CD14-positive monocyte (primary cell): ENCODE measurements around the gene RPL18A. TPM values are rescaled to one million over a fixed set of nuclear protein-coding genes. Genes with fewer than 3 reads are reported as not detected.
A peak's percentile ranks its signal among the peaks of the same experiment; 100 is the strongest.

Experiments used
- DNase-seq, 3 donors: peaks; one replicate each; pipeline ENCODE4 v3.0.0-alpha.2; 2011 to 2022
- H2AFZ ChIP-seq: 2 replicates; pipeline ENCODE4 v1.6.0; 2012; ENCODE audit warnings: mild to moderate bottlenecking, low read depth, low read length, inconsistent platforms; ENCODE audit not compliant: insufficient read depth, poor library complexity, severe bottlenecking
- H3K27ac ChIP-seq, 2 donors: 1 replicate in 1 of 2; 2 replicates in 1 of 2; pipeline ENCODE4 v1.5.1; 2012 to 2013; ENCODE audit warnings: low read length in 2 of 2, control low read depth in 1 of 2, inconsistent platforms in 1 of 2, low read depth in 1 of 2, mild to moderate bottlenecking in 1 of 2
- H3K27me3 ChIP-seq, 2 donors: one replicate each; pipeline versions ENCODE4 v1.6.0 to v1.6.1; 2011 to 2013; ENCODE audit warnings: low read length in 2 of 2; ENCODE audit not compliant: control insufficient read depth in 2 of 2, insufficient read depth in 2 of 2
- H3K36me3 ChIP-seq, 2 donors: replicated peaks in 1 of 2; 1 replicate in 1 of 2; 2 replicates in 1 of 2; pipeline versions ENCODE4 v1.5.1 to v1.6.1; 2012 to 2013; ENCODE audit warnings: low read length in 2 of 2, control low read depth in 1 of 2, inconsistent platforms in 1 of 2, mild to moderate bottlenecking in 1 of 2; ENCODE audit not compliant: insufficient read depth in 2 of 2, control insufficient read depth in 1 of 2
- H3K4me1 ChIP-seq, 2 donors: 1 replicate in 1 of 2; 2 replicates in 1 of 2; pipeline versions ENCODE4 v1.5.1 to v1.6.1; 2012 to 2013; ENCODE audit warnings: low read length in 2 of 2, control low read depth in 1 of 2, inconsistent platforms in 1 of 2, mild to moderate bottlenecking in 1 of 2, moderate library complexity in 1 of 2; ENCODE audit not compliant: insufficient read depth in 2 of 2, control insufficient read depth in 1 of 2
- H3K4me2 ChIP-seq: replicated peaks from 2 replicates; pipeline ENCODE3; 2012; ENCODE audit warnings: low read length, moderate library complexity, mild to moderate bottlenecking; ENCODE audit not compliant: poor library complexity, severe bottlenecking; ENCODE audit errors: extremely low read depth
- H3K4me3 ChIP-seq, 3 experiments: fragments of 200-600 bp in 1 of 3; sonication (generic) in 1 of 3; replicated peaks in 1 of 3; 1 replicate in 2 of 3; 2 replicates in 1 of 3; pipeline ENCODE4 v1.5.1; 2011 to 2013; ENCODE audit warnings: low read length in 3 of 3, mild to moderate bottlenecking in 3 of 3, control low read depth in 2 of 3, low read depth in 2 of 3, inconsistent platforms in 1 of 3, moderate library complexity in 1 of 3
- H3K79me2 ChIP-seq: 2 replicates; pipeline ENCODE4 v1.6.0; 2012; ENCODE audit warnings: mild to moderate bottlenecking, control low read depth, inconsistent platforms, low read length, moderate library complexity; ENCODE audit not compliant: insufficient read depth
- H3K9ac ChIP-seq: 2 replicates; pipeline ENCODE4 v1.6.0; 2017; ENCODE audit warnings: low read length, mild to moderate bottlenecking; ENCODE audit not compliant: insufficient read depth, poor library complexity, severe bottlenecking
- H3K9me3 ChIP-seq, 2 donors: replicated peaks in 1 of 2; 1 replicate in 1 of 2; 2 replicates in 1 of 2; pipeline versions ENCODE4 v1.5.1 to v1.6.1; 2012 to 2013; ENCODE audit warnings: low read length in 2 of 2, control low read depth in 1 of 2; ENCODE audit not compliant: control insufficient read depth in 1 of 2, insufficient read depth in 1 of 2
- H4K20me1 ChIP-seq: 2 replicates; pipeline ENCODE4 v1.6.0; 2012; ENCODE audit warnings: mild to moderate bottlenecking, low read length, control low read depth, moderate library complexity; ENCODE audit not compliant: insufficient read depth
- H3K27ac Mint-ChIP-seq, 7 donors: one replicate each; pipeline ENCODE4 v1.8.0; 2020; ENCODE audit warnings: mild to moderate bottlenecking in 7 of 7, mixed read lengths in 7 of 7, moderate library complexity in 6 of 7, inconsistent platforms in 2 of 7
- H3K27me3 Mint-ChIP-seq, 3 donors: one replicate each; pipeline ENCODE4 v1.8.0; 2021 to 2022; ENCODE audit warnings: low read depth in 3 of 3, mild to moderate bottlenecking in 3 of 3, mixed read lengths in 3 of 3, moderate library complexity in 3 of 3, inconsistent platforms in 1 of 3
- H3K36me3 Mint-ChIP-seq, 2 donors: one replicate each; pipeline ENCODE4 v1.8.0; 2020; ENCODE audit warnings: mixed read lengths in 2 of 2, inconsistent platforms in 1 of 2, mild to moderate bottlenecking in 1 of 2
- H3K4me1 Mint-ChIP-seq: one replicate; pipeline ENCODE4 v1.8.0; 2020; ENCODE audit warnings: mild to moderate bottlenecking, mixed read lengths
- H3K4me3 Mint-ChIP-seq, 2 donors: one replicate each; pipeline ENCODE4 v1.8.0; 2020; ENCODE audit warnings: mild to moderate bottlenecking in 2 of 2, mixed read lengths in 2 of 2, moderate library complexity in 1 of 2
- H3K9me3 Mint-ChIP-seq, 7 donors: one replicate each; pipeline ENCODE4 v1.8.0; 2020 to 2022; ENCODE audit warnings: mixed read lengths in 7 of 7, mild to moderate bottlenecking in 6 of 7, moderate library complexity in 6 of 7, inconsistent platforms in 2 of 7
- WGBS: methylation state at CpG from one replicate; pipeline ENCODE4 v1.1.5; 2013; ENCODE audit warnings: missing lambda C conversion rate; ENCODE audit not compliant: insufficient coverage; 5-methylcytosine and 5-hydroxymethylcytosine counted together
- intact Hi-C, 2 donors: fragments of 100-400 bp; cut with micrococcal nuclease; formaldehyde crosslinking; loops; one replicate each; pipeline versions ENCODE4 v1.15.0 to v1.15.1; 2023
- polyA plus RNA-seq, 3 donors: library from polyadenylated mRNA; depleted of rRNA in 1 of 3; unstranded in 2 of 3; stranded (reverse) in 1 of 3; fragments of 300-500 nt in 2 of 3; fragments of >200 nt in 1 of 3; fragmentation: Illumina TruSeq in 2 of 3; gene quantifications; 1 replicate in 2 of 3; 2 replicates in 1 of 3; pipeline ENCODE4 v1.2.3, GENCODE V29; 2012 to 2021
- TF ChIP-seq, protein P1 (sequence below): fragments of 200-600 bp; IDR thresholded peaks from one replicate; pipeline ENCODE4 v1.8.0; 2022; ENCODE audit warnings: antibody characterized with exemption, mild to moderate bottlenecking

The RPL18A gene
- polyA plus RNA-seq, 3 donors: 1,189 to 1,285 (median 1,268) TPM

DNA sequence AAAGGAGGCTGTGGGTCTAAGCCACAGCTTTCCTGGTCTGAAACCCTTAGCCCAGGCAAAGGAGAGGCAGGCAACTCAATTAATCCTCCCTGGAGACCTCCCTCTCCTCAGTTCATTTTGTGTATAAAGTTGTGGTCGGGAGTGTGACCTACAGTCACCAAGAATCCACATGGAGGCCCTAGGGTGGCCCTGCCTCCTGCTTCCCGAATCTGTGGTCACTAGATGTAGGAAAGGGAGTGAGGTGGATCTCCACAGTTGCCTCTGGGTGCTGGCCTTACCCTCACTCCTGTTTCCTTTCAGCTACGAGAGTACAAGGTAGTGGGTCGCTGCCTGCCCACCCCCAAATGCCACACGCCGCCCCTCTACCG lies 1.3 kb downstream of the RPL18A start:
- TF ChIP-seq, protein P1, sequence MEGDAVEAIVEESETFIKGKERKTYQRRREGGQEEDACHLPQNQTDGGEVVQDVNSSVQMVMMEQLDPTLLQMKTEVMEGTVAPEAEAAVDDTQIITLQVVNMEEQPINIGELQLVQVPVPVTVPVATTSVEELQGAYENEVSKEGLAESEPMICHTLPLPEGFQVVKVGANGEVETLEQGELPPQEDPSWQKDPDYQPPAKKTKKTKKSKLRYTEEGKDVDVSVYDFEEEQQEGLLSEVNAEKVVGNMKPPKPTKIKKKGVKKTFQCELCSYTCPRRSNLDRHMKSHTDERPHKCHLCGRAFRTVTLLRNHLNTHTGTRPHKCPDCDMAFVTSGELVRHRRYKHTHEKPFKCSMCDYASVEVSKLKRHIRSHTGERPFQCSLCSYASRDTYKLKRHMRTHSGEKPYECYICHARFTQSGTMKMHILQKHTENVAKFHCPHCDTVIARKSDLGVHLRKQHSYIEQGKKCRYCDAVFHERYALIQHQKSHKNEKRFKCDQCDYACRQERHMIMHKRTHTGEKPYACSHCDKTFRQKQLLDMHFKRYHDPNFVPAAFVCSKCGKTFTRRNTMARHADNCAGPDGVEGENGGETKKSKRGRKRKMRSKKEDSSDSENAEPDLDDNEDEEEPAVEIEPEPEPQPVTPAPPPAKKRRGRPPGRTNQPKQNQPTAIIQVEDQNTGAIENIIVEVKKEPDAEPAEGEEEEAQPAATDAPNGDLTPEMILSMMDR: no peak
- Mint-ChIP-seq H3K9me3 (no peaks in the 10 kb centered on the region), H3K4me1 (peaks cover 25% of the 10 kb centered on the region), H3K27me3 (peaks cover 0 to 3% (median 2%) of the 10 kb centered on the region in 3 donors), H3K4me3 (peak overlapping the region; percentile 97 to 99), H3K27ac (peak overlapping the region in 6 of 7 donors; percentile 36 to 92 (median 71)), H3K36me3 (peaks cover 34 to 47% of the 10 kb centered on the region in 2 donors)
- Histone ChIP-seq H3K27ac (peak overlapping the region in 1 of 2 donors; percentile 80), H4K20me1 (peaks cover 61% of the 10 kb centered on the region), H3K4me2 (peak overlapping the region; percentile 94), H3K9ac (peak overlapping the region; percentile 86), H2AFZ (no peak overlapping the region), H3K36me3 (peaks cover 32 to 42% of the 10 kb centered on the region in 2 donors), H3K9me3 (no peaks in the 10 kb centered on the region), H3K79me2 (peaks cover 28% of the 10 kb centered on the region), H3K4me3 (peak overlapping the region; percentile 93 to 99 (median 98)), H3K27me3 (no peaks in the 10 kb centered on the region), H3K4me1 (peaks cover 17 to 21% of the 10 kb centered on the region in 2 donors)
- no CpG with 5 or more reads among the region's 7 CpGs for WGBS
- intact Hi-C loops: no loop called here
- DNase-seq: no peak

DNA sequence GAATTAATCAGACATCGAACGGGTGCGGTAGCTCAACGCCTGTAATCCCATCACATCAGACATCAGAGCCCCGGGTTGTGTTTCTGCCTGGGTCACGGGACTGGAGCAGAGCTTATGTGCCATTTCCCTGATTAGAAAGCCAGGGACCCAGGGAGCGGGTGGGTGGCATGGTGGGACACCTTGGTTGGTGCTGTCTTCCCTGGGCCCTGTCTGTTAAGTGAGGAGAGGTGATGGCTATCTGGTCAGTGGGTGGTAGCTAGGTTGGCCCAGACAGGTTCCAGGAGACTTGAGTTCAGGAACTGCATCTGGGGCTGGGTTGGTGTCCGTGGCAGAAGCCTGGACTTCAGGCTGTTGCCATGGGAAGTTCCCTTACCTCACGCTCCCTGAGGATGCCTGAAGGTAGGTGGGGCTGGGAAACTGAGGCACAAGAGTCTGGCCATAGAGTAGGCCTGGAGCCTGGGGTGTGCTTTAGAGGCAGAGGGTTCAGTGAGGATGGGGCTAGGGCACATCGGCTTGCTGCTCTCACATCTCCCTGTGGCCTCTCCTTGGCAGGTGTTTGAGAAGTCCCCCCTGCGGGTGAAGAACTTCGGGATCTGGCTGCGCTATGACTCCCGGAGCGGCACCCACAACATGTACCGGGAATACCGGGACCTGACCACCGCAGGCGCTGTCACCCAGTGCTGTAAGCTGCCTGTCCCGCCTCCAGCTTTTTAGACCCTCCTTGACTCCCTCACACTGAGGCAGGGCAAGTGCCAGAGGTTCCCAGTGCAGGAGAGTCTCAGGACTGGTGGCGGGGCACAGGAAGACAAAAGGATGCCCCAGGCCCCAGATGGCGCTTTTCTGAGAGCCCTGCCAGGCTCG lies 2.1 kb downstream of the RPL18A start:
- TF ChIP-seq, protein P1: no peak
- H3K9me3 ChIP-seq: no peaks in the 10 kb centered on the region
- H3K79me2 ChIP-seq: peaks cover 28% of the 10 kb centered on the region
- DNase-seq: no peak
- Mint-ChIP-seq H3K27ac (peak overlapping the region in 5 of 7 donors; percentile 20 to 89 (median 54)), H3K36me3 (peaks cover 34 to 47% of the 10 kb centered on the region in 2 donors), H3K9me3 (no peaks in the 10 kb centered on the region), H3K4me1 (peaks cover 25% of the 10 kb centered on the region), H3K27me3 (peaks cover 0 to 3% (median 1%) of the 10 kb centered on the region in 3 donors), H3K4me3 (peak overlapping the region; percentile 53 to 99)
- H2AFZ ChIP-seq: no peak overlapping the region
- 93% methylated on average over 17 of the region's 23 CpGs for WGBS
- H4K20me1 ChIP-seq: peaks cover 61% of the 10 kb centered on the region
- H3K27me3 ChIP-seq: no peaks in the 10 kb centered on the region
- H3K4me2 ChIP-seq: no peak overlapping the region
- H3K27ac ChIP-seq: peak overlapping the region in 1 of 2 donors; percentile 80
- H3K4me1 ChIP-seq: peaks cover 17 to 21% of the 10 kb centered on the region in 2 donors
- intact Hi-C loops: no loop called here
- peaks cover 32 to 42% of the 10 kb centered on the region in 2 donors for H3K36me3 ChIP-seq
- no peak overlapping the region for H3K9ac ChIP-seq
- no peak overlapping the region for H3K4me3 ChIP-seq
